H1 (cell line): ENCODE measurements around the gene NUDCD2. TPM values are rescaled to one million over a fixed set of nuclear protein-coding genes. Genes with fewer than 3 reads are reported as not detected.
A peak's percentile ranks its signal among the peaks of the same experiment; 100 is the strongest.

ENCODE experiments used
- CTCF ChIA-PET: fragments of 300-600 bp; sonication (Branson Sonifier 250); formaldehyde crosslinking; loops from one replicate; lab custom pipeline; 2021; ENCODE audit not compliant: partially characterized antibody; lab: Charles Lee
- POLR2A ChIA-PET: fragments of 300-600 bp; sonication (Branson Sonifier 250); formaldehyde crosslinking; loops from one replicate; lab custom pipeline; 2021; ENCODE audit warnings: inconsistent platforms; ENCODE audit not compliant: partially characterized antibody; lab: Charles Lee
- DNase-seq, 2 experiments: peaks; one replicate each; pipeline versions ENCODE4 v3.0.0 to v3.0.0-alpha.2; 2010 to 2022; ENCODE audit warnings: low spot score in 2 of 2, low read depth in 1 of 2, mixed read lengths in 1 of 2
- FAIRE-seq: peaks from 2 replicates; lab custom pipeline; 2011; peaks lifted over from hg19 to GRCh38; lab: Jason Lieb, UNC
- H2AFZ ChIP-seq: 2 replicates; pipeline ENCODE4 v1.8.1; 2012; ENCODE audit warnings: low read length, inconsistent platforms
- H2AK5ac ChIP-seq: 2 replicates; pipeline ENCODE4 v1.6.1; 2013; ENCODE audit warnings: low read depth, low read length
- H2BK120ac ChIP-seq: replicated peaks from 2 replicates; pipeline ENCODE3; 2013; ENCODE audit warnings: low read depth, low read length, inconsistent platforms
- H2BK12ac ChIP-seq: 2 replicates; pipeline ENCODE4 v1.6.1; 2013; ENCODE audit warnings: low read depth, low read length
- H2BK15ac ChIP-seq: 2 replicates; pipeline ENCODE4 v1.6.1; 2013; ENCODE audit warnings: low read length
- H2BK20ac ChIP-seq: 2 replicates; pipeline ENCODE4 v1.6.1; 2013; ENCODE audit warnings: low read length
- H2BK5ac ChIP-seq: 2 replicates; pipeline ENCODE4 v1.6.1; 2013; ENCODE audit warnings: low read depth, low read length
- H3K14ac ChIP-seq: 2 replicates; pipeline ENCODE4 v1.6.1; 2013; ENCODE audit warnings: inconsistent platforms; ENCODE audit not compliant: insufficient read length
- H3K18ac ChIP-seq: 2 replicates; pipeline ENCODE4 v1.6.1; 2013; ENCODE audit warnings: low read length; ENCODE audit errors: extremely low read depth
- H3K23ac ChIP-seq: 2 replicates; pipeline ENCODE4 v1.6.1; 2013; ENCODE audit warnings: inconsistent platforms; ENCODE audit not compliant: insufficient read length
- H3K23me2 ChIP-seq: 2 replicates; pipeline ENCODE4 v1.6.1; 2013; ENCODE audit warnings: low read depth, low read length
- H3K27ac ChIP-seq: 2 replicates; pipeline ENCODE4 v1.6.1; 2011; ENCODE audit warnings: low read depth, low read length, inconsistent platforms
- H3K27me3 ChIP-seq, 4 experiments: replicated peaks in 1 of 4; 1 replicate in 1 of 4; 2 replicates in 3 of 4; pipeline versions ENCODE4 v1.6.1 to v1.8.1; 2011 to 2013; ENCODE audit warnings: low read length in 3 of 4, mild to moderate bottlenecking in 3 of 4, inconsistent platforms in 2 of 4, mixed read lengths in 2 of 4, moderate library complexity in 1 of 4; ENCODE audit not compliant: control insufficient read depth in 3 of 4, insufficient read depth in 3 of 4; ENCODE audit errors: extremely low read depth in 1 of 4
- H3K36me3 ChIP-seq, 4 experiments: 2 replicates each; pipeline versions ENCODE4 v1.6.1 to v1.8.1; 2011 to 2013; ENCODE audit warnings: mild to moderate bottlenecking in 4 of 4, low read length in 3 of 4, moderate library complexity in 2 of 4, control low read depth in 1 of 4, inconsistent platforms in 1 of 4; ENCODE audit not compliant: insufficient read depth in 4 of 4, control insufficient read depth in 2 of 4
- H3K4ac ChIP-seq: replicated peaks from 2 replicates; pipeline ENCODE3; 2013; ENCODE audit warnings: low read length, low read depth, mixed read lengths, inconsistent platforms; ENCODE audit not compliant: insufficient read length
- H3K4me1 ChIP-seq, 4 experiments: replicated peaks in 1 of 4; 1 replicate in 1 of 4; 2 replicates in 3 of 4; pipeline versions ENCODE4 v1.6.1 to v1.8.1; 2011 to 2013; ENCODE audit warnings: low read length in 3 of 4, inconsistent platforms in 2 of 4, mixed read lengths in 1 of 4; ENCODE audit not compliant: insufficient read depth in 4 of 4, control insufficient read depth in 3 of 4
- H3K4me2 ChIP-seq, 2 experiments: 2 replicates each; pipeline versions ENCODE4 v1.6.1 to v1.8.1; 2011 to 2013; ENCODE audit warnings: low read depth in 2 of 2, low read length in 2 of 2, control low read depth in 1 of 2, inconsistent platforms in 1 of 2, mild to moderate bottlenecking in 1 of 2; ENCODE audit not compliant: insufficient read depth in 1 of 2
- H3K4me3 ChIP-seq, 4 experiments: fragments of 200-600, 300-600 bp in 1 of 4; sonication (generic), shearing (Covaris generic), sonication (Bioruptor Twin) in 1 of 4; 2 replicates each; pipeline versions ENCODE4 v1.5.1 to v1.8.1; 2011 to 2016; ENCODE audit warnings: low read length in 4 of 4, low read depth in 3 of 4, control low read depth in 2 of 4, inconsistent platforms in 2 of 4, mild to moderate bottlenecking in 2 of 4, mixed read lengths in 1 of 4, moderate library complexity in 1 of 4; ENCODE audit not compliant: insufficient read depth in 2 of 4; ENCODE audit errors: extremely low read depth in 1 of 4
- H3K56ac ChIP-seq: replicated peaks from 2 replicates; pipeline ENCODE3; 2013; ENCODE audit warnings: low read depth, mild to moderate bottlenecking, mixed read lengths, low read length, inconsistent platforms; ENCODE audit not compliant: insufficient read length
- H3K79me1 ChIP-seq: 2 replicates; pipeline ENCODE4 v1.6.1; 2013; ENCODE audit warnings: low read depth, low read length, control low read depth
- H3K79me2 ChIP-seq, 2 experiments: 2 replicates each; pipeline versions ENCODE4 v1.6.1 to v1.8.1; 2012 to 2013; ENCODE audit warnings: low read length in 2 of 2, mild to moderate bottlenecking in 2 of 2, inconsistent platforms in 1 of 2; ENCODE audit not compliant: insufficient read depth in 2 of 2, control insufficient read depth in 1 of 2
- H3K9ac ChIP-seq, 4 experiments: replicated peaks in 1 of 4; 1 replicate in 1 of 4; 2 replicates in 3 of 4; pipeline versions ENCODE4 v1.6.1 to v1.8.1; 2011 to 2013; ENCODE audit warnings: low read depth in 3 of 4, low read length in 3 of 4, control low read depth in 2 of 4, mild to moderate bottlenecking in 2 of 4, moderate library complexity in 2 of 4, inconsistent platforms in 1 of 4; ENCODE audit errors: extremely low read depth in 1 of 4
- H3K9me3 ChIP-seq, 2 experiments: 2 replicates each; pipeline versions ENCODE4 v1.6.1 to v1.8.1; 2012 to 2013; ENCODE audit warnings: mild to moderate bottlenecking in 2 of 2, moderate library complexity in 2 of 2, control low read depth in 1 of 2, inconsistent platforms in 1 of 2, low read depth in 1 of 2, low read length in 1 of 2, mixed read lengths in 1 of 2; ENCODE audit not compliant: insufficient read depth in 2 of 2
- H4K20me1 ChIP-seq, 2 experiments: replicated peaks in 1 of 2; 2 replicates each; pipeline versions ENCODE3 to v1.8.1; 2011 to 2013; ENCODE audit warnings: inconsistent platforms in 2 of 2, low read length in 2 of 2, mild to moderate bottlenecking in 1 of 2; ENCODE audit not compliant: insufficient read depth in 2 of 2, control insufficient read depth in 1 of 2
- H4K5ac ChIP-seq: 2 replicates; pipeline ENCODE4 v1.6.1; 2013; ENCODE audit warnings: low read length, low read depth, mixed read lengths, inconsistent platforms; ENCODE audit not compliant: insufficient read length
- H4K8ac ChIP-seq: 2 replicates; pipeline ENCODE4 v1.8.0; 2013; ENCODE audit warnings: mild to moderate bottlenecking, moderate library complexity, low read length, inconsistent platforms; ENCODE audit not compliant: insufficient read depth; ENCODE audit errors: extremely low read depth
- H4K91ac ChIP-seq: replicated peaks from 2 replicates; pipeline ENCODE3; 2013; ENCODE audit warnings: low read length, mixed read lengths, inconsistent platforms; ENCODE audit not compliant: insufficient read length
- CEBPB ChIP-seq: IDR thresholded peaks from 2 replicates; pipeline ENCODE4 v1.6.1; 2012; ENCODE audit warnings: low read depth, low read length
- HDAC6 ChIP-seq: IDR thresholded peaks from one replicate; pipeline ENCODE4 v1.7.1; 2012; ENCODE audit warnings: low read depth, mild to moderate bottlenecking, inconsistent platforms, low read length, moderate library complexity
- POLR2AphosphoS5 ChIP-seq: IDR thresholded peaks from 2 replicates; pipeline ENCODE4 v1.6.1; 2011; ENCODE audit warnings: low read depth, low read length
- RAD21 ChIP-seq, 2 experiments: IDR thresholded peaks in 1 of 2; conservative IDR thresholded peaks in 1 of 2; 2 replicates each; pipeline ENCODE4 v1.6.1; 2011; ENCODE audit warnings: low read depth in 2 of 2, low read length in 2 of 2, improper control_type of control experiment in 1 of 2, inconsistent platforms in 1 of 2, mild to moderate bottlenecking in 1 of 2, moderate library complexity in 1 of 2
- RFX5 ChIP-seq: IDR thresholded peaks from 2 replicates; pipeline ENCODE4 v1.6.1; 2011; ENCODE audit warnings: low read depth, low read length, improper control_type of control experiment, borderline replicate concordance
- SIX5 ChIP-seq: IDR thresholded peaks from 2 replicates; pipeline ENCODE4 v1.6.1; 2011; ENCODE audit warnings: mild to moderate bottlenecking, low read depth, low read length
- TEAD4 ChIP-seq: IDR thresholded peaks from 2 replicates; pipeline ENCODE4 v1.6.1; 2012; ENCODE audit warnings: low read depth, low read length, inconsistent platforms, mixed read lengths
- WGBS, 2 experiments: shearing (Covaris generic) in 1 of 2; methylation state at CpG; one replicate each; pipeline versions ENCODE4 v1.1.6 to v1.1.7; 2013 to 2015; ENCODE audit warnings: low lambda C conversion rate in 2 of 2, mixed read lengths in 2 of 2, inconsistent platforms in 1 of 2, low coverage in 1 of 2, missing lambda C conversion rate in 1 of 2; ENCODE audit not compliant: insufficient replicate concordance in 2 of 2, insufficient coverage in 1 of 2, insufficient read length in 1 of 2; ENCODE audit errors: extremely low coverage in 1 of 2, missing lambda C conversion rate in 1 of 2; 5-methylcytosine and 5-hydroxymethylcytosine counted together
- polyA plus RNA-seq, 7 experiments: library from polyadenylated mRNA; depleted of rRNA in 3 of 7; stranded (reverse) in 5 of 7; unstranded in 2 of 7; fragments of >200 nt in 5 of 7; fragments of 200-250 nt in 2 of 7; gene quantifications; 1 replicate in 5 of 7; 2 replicates in 1 of 7; 4 replicates in 1 of 7; pipeline versions ENCODE4 v1.2.1 to v1.2.3, GENCODE V29; 2011 to 2013; ENCODE audit warnings: missing spikeins in 2 of 7, mixed read lengths in 2 of 7
- total RNA-seq: library from RNA; stranded (reverse); fragmentation: NEBNext Ultra II Directional; extraction: Animal tissue kit (Norgen Biotek cat#: 25700); gene quantifications from 2 replicates; pipeline ENCODE4 v1.2.1, GENCODE V29; 2021
- TF ChIP-seq, protein P1 (sequence below), 3 experiments: IDR thresholded peaks; 1 replicate in 2 of 3; 2 replicates in 1 of 3; pipeline versions ENCODE4 v1.5.1 to v1.6.1; 2011; ENCODE audit warnings: low read length in 3 of 3, mild to moderate bottlenecking in 3 of 3, inconsistent platforms in 2 of 3, low read depth in 1 of 3, moderate library complexity in 1 of 3; ENCODE audit not compliant: insufficient read depth in 1 of 3; ENCODE audit errors: control extremely low read depth in 1 of 3
- TF ChIP-seq, protein P2 (sequence below): IDR thresholded peaks from 2 replicates; pipeline ENCODE4 v1.6.1; 2012; ENCODE audit warnings: inconsistent platforms

The NUDCD2 gene
- total and polyA plus RNA-seq, 2 of the 8 experiments (the other 6 are each of a cell fraction or from before 2014, with no cell fraction given): 12.2 to 59.5 TPM

DNA sequence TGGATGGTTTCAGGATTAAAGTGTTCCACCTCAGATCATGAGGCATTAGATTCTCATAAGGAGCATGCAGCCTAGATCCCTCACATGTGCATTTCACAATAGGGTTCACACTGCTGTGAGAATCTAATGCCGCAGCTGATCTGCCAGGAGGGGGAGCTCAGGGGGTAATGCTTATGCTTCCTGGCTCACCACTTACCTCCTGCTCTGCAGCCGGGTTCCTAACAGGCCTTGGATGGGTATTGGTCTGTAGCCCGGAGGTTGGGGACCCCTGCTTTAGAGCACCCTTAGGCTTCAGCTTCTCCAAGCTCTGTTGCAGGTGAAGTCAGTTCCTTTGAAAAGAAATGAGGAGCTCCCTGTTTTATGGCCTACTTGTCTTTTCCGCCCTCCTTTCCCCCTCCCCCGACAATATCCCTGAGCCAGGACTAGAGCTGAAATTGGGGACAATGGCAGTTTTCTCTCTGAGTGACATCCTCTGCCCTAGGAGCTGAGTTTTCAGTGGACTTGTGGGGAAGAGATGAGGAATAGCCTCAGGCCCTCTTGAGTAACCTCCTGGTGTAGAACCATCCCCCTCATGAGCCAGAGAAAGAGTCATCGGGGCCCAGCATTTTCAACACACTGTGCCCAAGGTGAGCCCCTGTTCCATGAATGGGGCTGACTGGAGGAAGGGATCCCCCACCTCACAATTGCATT is 29.3 kb upstream of the NUDCD2 start:
- no peak overlapping the region; a peak in 1 of 7 replicates for H3K9ac ChIP-seq
- no peak overlapping the region for H3K4me3 ChIP-seq
- ChIA-PET POLR2A (interaction anchor here (0.6 to 7.0 kb wide), 8 partner anchors 9 to 51 kb away, joined by 3 to 48 read pairs (median 6); partner anchors contain the start of genes CCNG1, HMMR and MAT2B), CTCF (interaction anchor here (0.6 to 2.3 kb wide), 17 partner anchors 8 to 1298 kb away, joined by 3 to 12 read pairs (median 4); partner anchors contain the start of gene MAT2B)
- H3K56ac ChIP-seq: no peak overlapping the region
- peaks cover 6 to 64% (median 34%) of the 10 kb centered on the region in 4 experiments for H3K36me3 ChIP-seq
- no peak overlapping the region for H2AFZ ChIP-seq
- H4K91ac ChIP-seq: no peak overlapping the region
- H2BK120ac ChIP-seq: no peak overlapping the region
- no peak overlapping the region for H3K18ac ChIP-seq
- H2BK15ac ChIP-seq: no peak overlapping the region
- DNase-seq (peak in 1 of 2 experiments; percentile 63), FAIRE-seq (no peak)
- H3K27me3 ChIP-seq: no peaks in the 10 kb centered on the region
- no peak overlapping the region for H3K14ac ChIP-seq
- H3K4ac ChIP-seq: no peak overlapping the region
- H3K79me2 ChIP-seq: no peaks in the 10 kb centered on the region
- no peak overlapping the region for H4K8ac ChIP-seq
- no peak overlapping the region for H3K23ac ChIP-seq
- no peak overlapping the region for H2AK5ac ChIP-seq
- WGBS, 2 experiments: 82% methylated on average over 6 of the region's 6 CpGs; no CpG with 5 or more reads in 1 of the 2 experiments
- H3K9me3 ChIP-seq: peaks cover 6 to 10% of the 10 kb centered on the region in 2 experiments; a peak in 3 of 4 replicates
- H4K5ac ChIP-seq: no peak overlapping the region
- no peak overlapping the region for H3K27ac ChIP-seq
- no peak overlapping the region for H2BK5ac ChIP-seq
- H2BK12ac ChIP-seq: no peak overlapping the region
- no peak overlapping the region for H2BK20ac ChIP-seq
- H3K23me2 ChIP-seq: no peaks in the 10 kb centered on the region
- H3K4me1 ChIP-seq: no peaks in the 10 kb centered on the region
- no peak overlapping the region for H3K4me2 ChIP-seq
- no peaks in the 10 kb centered on the region for H4K20me1 ChIP-seq
- H3K79me1 ChIP-seq: peaks cover 2% of the 10 kb centered on the region; the same call in 1 of the 2 replicates
- TF ChIP-seq TEAD4: peak; percentile 28; the same call in 1 of the 2 replicates
- 0 out of 2 replicates have a peak, but pooled peaks have one; percentile 32 for TF ChIP-seq POLR2AphosphoS5
- TF ChIP-seq SIX5: no peak
- no peak for TF ChIP-seq HDAC6
- TF ChIP-seq CEBPB: peak; percentile 66; the same call in 1 of the 2 replicates
- TF ChIP-seq, protein P1, sequence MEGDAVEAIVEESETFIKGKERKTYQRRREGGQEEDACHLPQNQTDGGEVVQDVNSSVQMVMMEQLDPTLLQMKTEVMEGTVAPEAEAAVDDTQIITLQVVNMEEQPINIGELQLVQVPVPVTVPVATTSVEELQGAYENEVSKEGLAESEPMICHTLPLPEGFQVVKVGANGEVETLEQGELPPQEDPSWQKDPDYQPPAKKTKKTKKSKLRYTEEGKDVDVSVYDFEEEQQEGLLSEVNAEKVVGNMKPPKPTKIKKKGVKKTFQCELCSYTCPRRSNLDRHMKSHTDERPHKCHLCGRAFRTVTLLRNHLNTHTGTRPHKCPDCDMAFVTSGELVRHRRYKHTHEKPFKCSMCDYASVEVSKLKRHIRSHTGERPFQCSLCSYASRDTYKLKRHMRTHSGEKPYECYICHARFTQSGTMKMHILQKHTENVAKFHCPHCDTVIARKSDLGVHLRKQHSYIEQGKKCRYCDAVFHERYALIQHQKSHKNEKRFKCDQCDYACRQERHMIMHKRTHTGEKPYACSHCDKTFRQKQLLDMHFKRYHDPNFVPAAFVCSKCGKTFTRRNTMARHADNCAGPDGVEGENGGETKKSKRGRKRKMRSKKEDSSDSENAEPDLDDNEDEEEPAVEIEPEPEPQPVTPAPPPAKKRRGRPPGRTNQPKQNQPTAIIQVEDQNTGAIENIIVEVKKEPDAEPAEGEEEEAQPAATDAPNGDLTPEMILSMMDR (IDR thresholded peaks at IDR 0.05; ENCODE audit: control extremely low read depth in 1 of 3, insufficient read depth in 1 of 3, low read depth in 1 of 3, low read length in 3 of 3): peak; percentile 29 to 64 (median 49); a peak in 2 of 4 replicates
- no peak for TF ChIP-seq RFX5
- TF ChIP-seq RAD21 (IDR thresholded peaks at IDR 0.05 in 1 of 2, conservative IDR thresholded peaks at IDR 0.05 in 1 of 2; ENCODE audit: low read depth in 2 of 2, low read length in 2 of 2): peak; percentile 41 to 52
- TF ChIP-seq, protein P2, sequence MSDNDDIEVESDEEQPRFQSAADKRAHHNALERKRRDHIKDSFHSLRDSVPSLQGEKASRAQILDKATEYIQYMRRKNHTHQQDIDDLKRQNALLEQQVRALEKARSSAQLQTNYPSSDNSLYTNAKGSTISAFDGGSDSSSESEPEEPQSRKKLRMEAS: peak; percentile 39; the same call in 1 of the 2 replicates
